MM.1S (cell line): Measurements from ENCODE around the gene CFL2.

Experiments
- CTCF ChIP-seq: fragments of 300-600 bp; sonication (generic); IDR thresholded peaks from 2 replicates; pipeline ENCODE4 v1.5.1; 2016; ENCODE audit warnings: antibody characterized with exemption, low read length, mixed read lengths
- EZH2 ChIP-seq: fragments of 300-600 bp; sonication (generic); optimal IDR thresholded peaks from 2 replicates; pipeline ENCODE3; 2017; ENCODE audit warnings: low read depth, mild to moderate bottlenecking, antibody characterized with exemption, low read length, mixed read lengths
- EZH2phosphoT487 ChIP-seq: fragments of 300-600 bp; sonication (generic); IDR thresholded peaks from 2 replicates; pipeline ENCODE4 v1.6.1; 2018; ENCODE audit warnings: antibody characterized with exemption, low read length

GRCh38 chr14:34673702-34674101, 40.7 kb downstream of the CFL2 start:
- TF ChIP-seq CTCF = no peak
- TF ChIP-seq EZH2phosphoT487 = no peak
- TF ChIP-seq EZH2 = no peak
